ENCODE data around the gene SLC12A2.

Gene SLC12A2

DNA sequence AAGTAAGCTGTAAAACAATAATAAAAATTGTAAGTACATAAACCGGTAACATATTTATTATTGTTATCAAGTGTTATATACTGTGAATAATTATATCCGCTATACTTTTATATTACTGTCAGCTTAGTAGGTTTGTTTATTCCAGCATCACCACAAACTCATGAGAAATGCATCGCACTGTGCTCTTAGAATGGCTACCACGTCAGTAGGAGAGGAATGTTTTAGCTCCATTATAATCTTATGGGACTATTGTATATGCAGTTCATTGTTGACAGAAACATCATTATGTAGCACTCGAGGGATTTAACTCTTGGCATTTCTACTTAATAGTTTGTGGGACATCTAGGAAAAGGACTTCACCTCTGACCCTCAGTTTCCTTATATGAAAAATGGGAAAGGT, 16.4 kb downstream of the SLC12A2 start:
- no peak for DNase-seq

DNA sequence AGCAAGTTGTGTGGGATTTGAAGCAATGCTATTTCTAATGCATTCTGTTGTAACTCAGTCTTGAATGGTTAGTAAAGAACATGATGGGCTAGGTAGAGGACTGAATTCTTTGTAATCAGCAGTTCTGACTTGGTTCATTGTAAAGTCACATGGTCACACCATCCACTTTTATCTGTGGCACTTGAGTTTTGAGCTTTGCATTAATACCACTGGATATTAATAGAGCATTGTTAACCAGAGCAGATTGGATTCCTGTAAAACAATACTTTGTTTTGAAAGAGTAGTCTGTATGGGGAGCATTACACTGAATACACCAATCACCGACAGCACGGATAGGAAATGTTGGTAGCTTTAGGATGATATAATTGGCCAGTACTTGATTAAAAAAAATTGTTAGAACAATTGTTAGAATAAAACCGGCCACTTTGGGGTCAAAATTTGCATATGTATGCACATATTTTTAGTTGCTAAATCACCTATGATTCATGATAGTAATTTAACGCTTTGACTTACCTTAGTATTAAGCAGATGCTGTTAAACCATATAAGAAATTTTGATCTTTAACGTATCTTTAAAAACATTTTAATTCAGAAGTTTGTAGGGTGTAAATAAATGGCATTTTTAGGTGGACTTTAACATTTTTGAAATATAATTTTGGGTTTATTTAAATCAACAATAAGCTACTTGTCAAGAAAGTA, 17.4 kb downstream of the SLC12A2 start:
- no peak for DNase-seq

DNA sequence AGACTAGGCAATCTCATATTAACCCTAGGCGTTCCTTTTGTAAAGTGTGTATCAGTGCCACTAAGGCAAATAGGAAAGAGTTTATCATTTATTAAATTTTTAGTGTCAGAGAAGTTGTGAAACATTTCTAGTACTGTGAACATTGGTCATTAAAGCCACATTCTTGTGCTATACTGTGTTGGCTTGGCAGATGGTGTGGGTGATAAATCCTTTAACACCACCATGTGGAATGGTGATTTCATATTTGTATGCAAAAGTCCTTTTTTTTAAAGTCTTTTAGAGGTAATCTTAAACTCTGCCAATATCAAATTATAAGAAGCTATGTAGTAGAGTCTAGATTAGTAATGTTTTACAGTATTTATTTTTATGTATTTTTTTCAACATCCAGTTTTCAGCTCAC, 18.1 kb downstream of the SLC12A2 start:
- no peak for DNase-seq

DNA sequence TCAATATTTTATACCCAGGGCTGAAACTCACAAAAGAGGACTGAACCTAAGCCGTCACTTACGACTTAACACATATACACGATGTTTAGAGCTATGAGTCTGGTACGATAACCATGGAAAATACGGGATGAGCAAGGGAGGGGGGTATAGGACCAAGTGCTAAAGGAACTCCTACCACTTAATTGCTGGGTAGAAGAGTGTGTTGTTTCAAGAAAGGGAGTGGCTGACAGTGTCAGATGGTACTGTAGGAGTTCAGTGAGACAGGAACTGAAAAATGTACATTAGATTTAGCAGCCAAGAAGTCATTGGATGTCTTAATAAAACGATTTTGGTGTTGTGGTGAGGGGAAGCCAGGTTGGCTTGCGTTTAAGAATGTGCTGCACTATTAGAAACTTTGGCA, 21.6 kb downstream of the SLC12A2 start:
- DNase-seq = no peak

DNA sequence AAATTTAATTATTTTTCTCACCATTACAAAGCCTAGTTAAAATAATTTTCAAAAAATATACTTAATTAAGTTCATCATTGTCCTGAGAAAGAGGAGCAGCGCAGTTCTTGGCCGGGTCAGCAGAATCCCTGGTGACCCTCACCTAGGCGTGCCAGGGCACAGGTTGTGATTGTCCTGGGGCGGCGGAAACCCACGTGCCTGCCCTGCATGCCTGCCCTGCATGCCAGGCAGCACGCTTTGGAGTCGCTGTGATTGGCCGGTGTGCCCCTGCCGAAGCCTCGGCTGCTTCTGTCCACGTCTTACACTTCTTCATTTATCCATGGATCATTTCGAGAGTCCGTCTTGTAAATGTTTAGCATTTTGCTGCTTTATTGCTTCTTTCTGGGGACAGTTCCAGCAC, 25.6 kb downstream of the SLC12A2 start:
- no peak for DNase-seq

DNA sequence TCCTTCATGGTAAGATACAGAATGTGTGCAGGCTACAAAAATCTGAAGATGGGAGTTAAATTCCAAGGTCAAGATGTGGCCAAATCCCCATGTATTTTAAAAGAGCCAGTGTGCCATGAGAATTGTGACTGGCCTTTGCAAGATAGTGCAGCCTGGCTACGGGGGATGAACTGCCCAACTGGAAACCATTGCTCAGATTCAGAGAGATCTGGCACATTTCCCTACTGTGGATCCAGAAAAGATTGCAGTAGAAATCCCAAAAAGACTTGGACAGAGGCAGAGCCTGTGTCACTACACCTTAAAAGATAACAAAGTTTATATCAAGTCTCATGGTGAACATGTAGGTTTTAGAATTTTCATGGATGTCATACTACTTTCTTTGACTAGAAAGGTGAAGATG, 26.2 kb downstream of the SLC12A2 start:
- no peak for DNase-seq

DNA sequence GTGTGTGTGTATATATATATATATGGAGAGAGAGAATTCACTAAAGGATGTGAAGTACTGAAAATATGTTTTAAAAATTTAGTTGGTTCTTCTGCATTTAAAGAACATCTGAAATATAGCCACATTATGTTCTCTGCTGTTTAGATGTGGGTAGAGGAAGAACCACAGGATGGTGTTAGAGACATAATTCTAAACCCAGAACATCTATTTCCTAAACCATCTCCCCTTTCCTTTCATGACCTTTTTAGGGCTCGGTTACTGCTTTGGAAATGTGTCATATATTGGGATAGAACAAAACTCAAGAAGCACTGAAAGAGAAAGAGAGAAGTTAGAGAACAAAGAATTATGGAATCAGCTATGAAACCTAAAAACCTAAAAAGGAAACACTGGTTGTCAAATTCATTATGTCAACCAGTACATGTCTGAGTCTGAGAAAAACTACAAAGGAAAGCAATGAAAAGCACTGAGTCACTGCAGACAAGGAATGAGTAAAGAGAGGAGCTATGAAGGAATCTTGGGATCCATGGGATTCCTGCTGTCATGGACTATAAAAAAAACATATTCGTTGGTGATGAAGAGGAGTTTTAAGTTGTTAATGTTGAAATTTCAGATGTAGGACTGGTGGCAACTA, 28.4 kb downstream of the SLC12A2 start:
- DNase-seq = no peak

DNA sequence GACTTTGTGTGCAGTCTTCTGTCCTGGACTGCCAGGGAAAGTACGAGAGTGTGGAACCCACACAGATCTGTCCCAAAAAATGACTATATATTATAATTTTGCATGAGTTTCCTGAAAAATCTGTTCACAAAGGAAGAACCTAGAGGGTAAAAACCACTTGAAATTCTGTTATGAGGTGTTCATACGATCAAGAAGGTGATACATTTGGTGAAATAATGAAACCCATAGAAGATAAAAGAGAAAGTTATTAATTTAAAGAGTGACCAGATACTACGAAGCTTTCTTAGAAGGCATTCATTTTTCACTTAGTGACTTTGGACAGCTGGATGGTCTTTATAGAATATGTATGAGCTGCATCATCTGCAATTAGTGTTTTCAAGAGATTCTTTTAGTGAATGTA, 32.9 kb downstream of the SLC12A2 start:
- no peak for DNase-seq

DNA sequence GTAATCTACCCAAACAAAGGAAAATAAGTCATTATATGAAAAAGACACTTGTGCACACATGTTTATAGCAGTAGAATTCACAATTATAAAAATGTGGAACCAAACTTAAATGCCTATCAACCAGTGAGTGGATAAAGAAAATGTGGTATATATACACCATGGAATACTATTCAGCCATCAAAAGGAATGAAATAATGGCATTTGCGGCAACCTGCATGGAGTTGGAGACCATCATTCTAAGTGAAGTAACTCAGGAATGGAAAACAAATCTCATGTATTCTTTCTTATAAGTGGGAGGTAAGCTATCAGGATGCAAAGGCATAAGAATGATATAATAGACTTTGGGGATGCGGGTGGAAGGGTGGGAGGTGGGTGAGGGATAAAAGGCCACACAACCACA, 34.6 kb downstream of the SLC12A2 start:
- no peak for DNase-seq

DNA sequence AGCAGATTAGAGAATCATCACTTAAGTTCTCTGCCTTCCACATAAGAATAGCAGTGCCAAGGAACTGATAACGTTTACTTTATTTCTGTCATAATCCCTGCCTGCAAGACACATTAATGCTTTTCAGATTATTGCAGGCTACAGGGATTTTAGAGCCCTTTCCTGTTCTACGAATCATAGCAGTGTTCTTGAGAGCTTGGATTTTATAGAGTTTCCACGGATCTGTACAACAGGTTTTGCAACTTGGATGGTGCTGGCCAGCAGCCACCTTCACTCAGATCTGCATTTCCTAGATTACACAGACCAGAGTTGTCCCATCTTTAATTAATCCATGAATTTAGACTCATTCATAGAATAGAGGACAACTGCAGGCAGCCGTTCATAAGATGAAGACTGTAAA, 38.1 kb downstream of the SLC12A2 start:
- no peak for DNase-seq

DNA sequence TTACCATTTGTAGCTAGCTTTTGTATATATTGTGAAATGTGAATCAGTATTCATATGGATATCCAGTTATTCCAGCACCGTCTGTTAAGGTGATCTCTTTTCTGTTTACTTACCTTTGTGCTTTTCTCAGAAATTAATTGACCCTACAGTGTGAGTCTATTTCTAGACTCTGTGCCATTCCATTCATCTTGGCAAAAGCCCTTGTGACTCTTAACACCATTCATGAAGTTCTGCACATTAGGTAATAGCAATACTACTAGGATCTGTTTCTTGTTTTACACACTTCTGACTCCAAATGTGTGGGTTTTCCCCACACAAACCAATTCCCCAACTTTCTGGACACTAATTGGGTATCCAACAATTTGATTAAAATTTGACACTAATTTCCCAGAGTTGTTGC, 40.4 kb downstream of the SLC12A2 start:
- no peak for DNase-seq

DNA sequence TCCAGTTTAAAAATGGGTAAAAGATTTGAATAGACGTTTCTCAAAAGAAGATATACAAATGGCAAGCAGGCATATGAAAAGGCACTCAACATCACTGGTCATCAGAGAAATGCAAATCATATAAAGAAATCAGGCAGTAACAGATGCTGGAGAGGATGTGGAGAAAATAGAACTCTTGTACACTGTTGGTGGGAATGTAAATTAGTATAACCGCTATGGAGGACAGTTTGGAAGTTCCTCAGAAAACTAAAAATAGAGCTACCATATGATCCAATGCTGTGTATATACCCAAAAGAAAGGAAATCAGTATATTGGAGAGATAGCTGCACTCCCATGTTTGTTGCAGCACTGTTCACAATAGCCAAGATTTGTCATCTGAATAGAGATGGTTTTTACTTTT, 42.7 kb downstream of the SLC12A2 start:
- no peak for DNase-seq

DNA sequence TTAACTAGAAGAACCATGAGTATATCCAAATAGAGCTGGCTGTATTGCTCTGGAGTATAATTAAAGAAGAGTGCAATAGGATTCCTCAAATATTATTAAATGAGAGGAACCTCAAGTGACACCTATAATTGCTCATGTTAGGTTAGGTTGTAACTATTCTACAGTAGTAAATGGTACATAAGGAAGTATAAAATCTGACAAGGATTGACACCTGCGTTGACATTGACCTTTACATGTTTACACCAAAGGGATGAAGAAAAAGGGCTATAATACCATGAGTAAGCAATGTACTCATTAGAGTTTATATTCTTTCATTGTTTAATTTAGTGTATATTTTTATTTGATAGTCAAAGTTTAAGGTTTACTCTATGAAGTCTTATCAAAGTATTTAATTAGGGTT, 48.9 kb downstream of the SLC12A2 start:
- no peak for DNase-seq

DNA sequence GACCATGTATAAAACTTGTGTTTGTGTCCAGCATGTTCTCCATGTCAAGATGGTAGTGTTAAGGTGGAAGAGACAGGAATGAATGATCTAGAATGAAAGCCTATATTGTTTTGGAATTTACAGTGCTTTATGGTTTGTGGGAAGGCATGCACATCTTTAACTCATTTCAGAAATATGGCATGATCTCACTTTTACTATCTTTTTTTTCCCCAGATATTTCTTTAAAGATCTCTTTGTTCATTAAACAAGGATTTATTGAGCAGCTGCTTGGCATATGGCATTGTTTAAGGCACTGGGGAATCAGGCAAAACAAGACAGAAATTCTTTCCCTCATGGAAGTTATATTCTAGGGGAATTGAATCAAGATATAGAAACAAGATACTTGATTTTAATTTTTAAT, 51.7 kb downstream of the SLC12A2 start:
- DNase-seq = no peak

DNA sequence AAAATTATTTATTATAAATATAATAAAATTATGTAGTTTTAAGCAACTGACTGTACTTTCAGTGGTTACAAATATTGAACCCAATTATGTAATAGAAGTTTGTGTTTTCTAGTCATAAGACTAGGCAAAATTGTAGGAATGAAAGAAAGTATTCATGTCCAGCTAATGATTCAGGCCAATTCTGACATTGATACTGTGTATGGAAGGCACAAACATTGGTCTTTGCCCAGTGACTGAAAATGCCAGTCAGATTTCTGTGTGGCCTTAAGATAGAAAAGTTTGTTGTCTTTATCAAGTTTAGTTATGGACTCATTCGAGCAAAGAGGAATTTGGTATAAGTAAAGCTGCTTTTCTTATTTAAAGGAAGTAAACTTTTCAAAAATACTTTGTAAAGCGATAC, 60.3 kb downstream of the SLC12A2 start:
- DNase-seq = no peak

DNA sequence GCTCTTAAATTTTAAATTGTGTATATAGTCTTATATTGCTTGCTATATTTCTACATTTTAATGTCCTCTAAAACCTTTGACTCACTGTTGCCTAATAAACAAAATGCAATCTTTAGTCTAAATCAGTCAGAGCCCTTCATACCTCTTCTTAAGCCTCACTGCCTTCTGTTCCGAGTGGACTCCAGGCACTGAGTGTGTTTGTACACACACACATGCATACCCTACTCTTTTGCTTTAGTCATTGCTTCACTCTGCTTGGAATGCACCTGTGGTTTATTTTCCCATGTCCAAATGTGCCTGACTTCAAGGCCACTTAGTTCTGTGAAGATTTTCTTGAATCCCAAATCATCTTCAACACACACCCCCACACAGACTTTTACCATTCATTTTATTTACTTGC, 60.9 kb downstream of the SLC12A2 start:
- DNase-seq = no peak

DNA sequence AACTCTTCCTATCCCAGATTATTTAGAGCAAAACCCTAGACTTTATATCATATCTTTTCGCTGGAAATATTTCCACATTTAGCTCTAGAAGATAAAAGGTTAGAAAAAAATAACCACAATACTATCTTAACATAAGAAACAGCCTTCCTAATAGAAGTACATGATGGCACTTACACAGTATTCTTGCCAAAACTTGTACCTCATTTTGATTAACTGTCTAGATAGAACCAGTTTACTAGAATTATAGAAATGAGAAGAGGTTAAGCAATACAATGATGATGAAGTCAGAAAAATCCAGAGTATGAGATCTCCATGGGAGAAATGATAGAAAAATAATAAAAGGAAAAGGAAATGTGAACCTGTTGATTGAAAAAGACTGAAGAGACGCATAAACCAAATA, 63.1 kb downstream of the SLC12A2 start:
- no peak for DNase-seq

DNA sequence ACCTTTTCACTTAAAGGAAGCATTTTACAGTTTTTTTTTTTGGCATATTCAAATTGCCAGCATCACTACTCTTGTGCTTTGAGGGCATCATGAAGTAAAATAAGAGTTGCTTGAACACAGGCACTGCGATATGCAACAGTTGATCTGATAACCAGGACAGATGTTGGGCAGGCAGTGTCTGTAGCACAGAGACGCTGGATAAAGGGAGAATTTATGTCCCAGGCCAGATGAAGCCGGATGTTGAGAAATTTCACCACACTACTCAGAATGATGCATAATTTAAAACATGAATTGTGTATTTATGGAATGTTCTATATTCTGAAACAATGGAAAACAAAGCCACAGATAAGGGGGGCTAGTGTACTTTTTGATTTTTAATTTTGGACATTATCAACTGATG, 71.4 kb downstream of the SLC12A2 start:
- DNase-seq = no peak

DNA sequence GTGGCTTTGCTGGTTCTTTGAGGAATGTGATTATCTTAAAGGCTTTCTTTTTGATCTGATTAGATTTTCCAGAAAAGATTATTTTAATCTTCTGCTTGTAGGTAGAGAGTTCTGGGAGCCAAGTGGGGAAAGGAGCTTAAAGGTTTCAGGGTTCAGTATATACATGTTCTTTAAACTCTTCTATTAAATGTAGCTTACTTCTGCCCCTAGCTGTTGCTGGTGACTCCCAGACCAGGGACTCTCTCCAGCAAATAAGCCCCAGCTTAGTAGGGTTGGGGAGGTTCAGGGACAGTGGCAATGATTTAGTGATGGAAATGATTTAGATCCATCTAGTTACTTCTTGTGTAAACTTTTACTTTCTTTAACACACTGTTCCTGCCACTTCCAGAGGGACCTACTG, 72.2 kb downstream of the SLC12A2 start:
- no peak for DNase-seq

DNA sequence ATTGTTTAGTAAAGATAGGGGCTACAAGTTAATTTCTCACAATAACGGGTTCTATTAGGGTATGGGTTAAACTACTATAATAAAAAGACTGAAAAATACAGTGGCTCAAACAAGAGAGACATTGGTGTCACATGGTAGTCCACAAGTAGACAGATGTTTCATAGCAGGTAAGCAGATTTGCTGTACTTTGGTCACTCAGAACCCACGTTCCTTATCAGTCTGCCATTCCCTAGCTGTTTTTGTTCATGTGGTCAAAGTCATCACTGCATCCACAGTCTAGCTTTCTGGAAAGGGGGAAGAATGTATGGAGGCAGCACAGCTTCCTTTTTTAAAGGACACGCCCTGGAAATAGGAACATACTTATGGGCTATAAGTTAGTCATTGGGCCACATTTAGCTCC, 73.0 kb downstream of the SLC12A2 start:
- no peak for DNase-seq

DNA sequence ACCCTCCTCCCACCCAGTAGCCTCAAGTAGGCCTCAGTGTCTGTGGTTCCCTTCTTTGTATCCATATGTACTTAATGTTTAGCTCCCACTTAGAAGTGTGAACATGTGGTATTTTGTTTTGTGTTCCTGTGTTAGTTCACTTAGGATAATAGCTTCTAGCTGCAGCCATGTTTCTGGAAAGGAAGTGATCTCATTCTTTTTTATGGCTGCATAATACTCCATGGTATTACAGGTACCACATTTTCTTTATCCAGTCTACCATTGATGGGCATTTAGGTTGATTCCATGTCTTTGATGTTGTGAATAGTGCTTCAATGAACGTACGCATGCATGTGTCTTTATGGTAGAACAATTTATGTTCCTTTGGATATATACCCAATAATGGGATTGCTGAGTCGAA, 74.8 kb downstream of the SLC12A2 start:
- no peak for DNase-seq

DNA sequence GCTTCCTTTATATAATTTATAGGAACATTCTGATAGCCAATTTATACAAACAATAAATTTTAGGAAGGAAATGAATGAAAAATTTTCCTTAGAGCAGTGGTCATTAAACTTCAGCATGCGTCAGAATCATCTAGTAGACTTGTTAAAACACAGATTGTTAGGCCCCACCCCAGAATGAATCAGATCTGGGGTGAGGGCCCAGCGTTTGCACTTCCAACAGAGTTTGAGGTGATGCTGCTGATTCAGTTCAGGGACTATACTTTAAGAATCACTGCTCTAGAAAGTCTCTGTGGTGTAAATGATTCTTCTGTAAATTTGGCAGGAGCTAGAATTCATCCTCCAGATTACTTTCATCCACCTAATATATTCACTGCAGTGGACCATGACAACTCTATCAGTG, 80.4 kb downstream of the SLC12A2 start:
- DNase-seq = no peak

DNA sequence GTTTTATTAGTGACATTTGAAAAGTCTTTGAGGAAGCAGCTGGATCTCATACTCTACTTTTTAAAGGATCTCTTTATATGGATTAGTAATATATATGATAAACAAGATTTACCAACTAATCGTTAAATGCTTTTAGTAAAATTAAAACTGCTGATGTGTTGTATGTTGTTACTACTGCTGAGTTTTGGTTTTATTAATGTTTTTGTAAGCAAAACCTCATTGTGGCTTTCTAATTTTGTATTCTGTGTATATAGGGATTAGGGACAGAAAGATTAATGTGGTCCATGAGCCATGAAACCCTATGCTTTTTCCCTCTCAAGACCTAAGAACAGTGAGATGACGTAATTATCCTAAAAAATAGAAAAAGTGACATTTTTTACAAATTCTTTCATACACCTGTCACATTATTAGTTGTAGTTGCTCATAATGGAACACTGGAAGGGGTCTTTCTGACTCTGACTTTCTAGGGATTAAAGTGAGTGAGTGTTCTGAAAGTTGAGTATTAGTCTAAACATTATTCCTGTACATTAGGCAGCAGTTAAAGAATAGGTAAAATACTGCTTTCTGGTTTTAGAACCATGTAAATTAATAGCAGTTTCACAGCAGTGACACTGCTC, 85.9 kb downstream of the SLC12A2 start:
- DNase-seq = no peak

DNA sequence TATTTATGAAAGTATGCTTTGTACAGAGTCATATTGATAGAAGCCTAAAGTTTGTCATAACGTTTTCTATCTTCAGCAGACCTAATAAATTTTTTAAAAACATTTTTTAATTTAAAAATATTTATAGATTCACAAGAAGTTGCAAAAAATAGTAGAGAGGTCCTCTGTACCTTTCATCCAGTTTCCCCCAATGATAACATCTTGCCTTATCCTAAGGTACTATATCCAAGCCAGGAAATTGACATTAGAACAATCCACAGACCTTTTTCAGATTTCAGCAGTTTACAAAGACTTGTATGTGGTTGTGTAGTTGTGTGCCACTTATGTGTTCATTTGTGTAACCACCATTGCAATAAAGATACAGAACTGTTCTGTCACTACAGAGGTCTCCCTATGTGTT, 88.5 kb downstream of the SLC12A2 start:
- no peak for DNase-seq

DNA sequence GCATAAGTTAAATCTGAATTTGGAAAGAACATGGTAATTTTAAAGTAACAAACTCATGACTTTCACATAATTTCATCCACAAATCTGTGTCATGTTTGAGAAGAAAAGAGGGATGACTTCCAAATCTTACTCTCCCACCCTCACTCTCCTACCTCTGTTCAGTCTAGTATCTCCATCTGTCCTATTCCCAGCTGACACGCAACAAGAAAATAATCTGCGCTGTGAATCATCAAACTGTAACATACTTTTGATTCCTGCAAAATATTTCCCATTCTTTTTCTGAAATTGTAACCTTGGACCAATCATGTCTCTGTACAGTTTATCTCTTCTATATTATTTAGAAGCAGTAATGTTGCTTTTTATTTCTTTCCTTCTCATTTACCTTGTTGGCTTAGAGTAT, 91.4 kb downstream of the SLC12A2 start:
- DNase-seq = no peak
